NCI-H187 (cell line): Measurements from ENCODE around the gene MTOR.
A peak's percentile ranks its signal among the peaks of the same experiment; 100 is the strongest.
"Not testable (repeated sequence)": the region's sequence is repeated elsewhere in the genome, so short reads cannot be mapped to it uniquely, and the experiment has no call there.

Experiments used
- DNase-seq, 2 experiments: peaks; one replicate each; lab custom pipeline; 2025; lab: John Stamatoyannopoulos, UW

Gene MTOR

GRCh38 chr1:11280719-11281376 lies 18.5 kb upstream of the MTOR start:
- DNase-seq: no peak

- DNase-seq: no peak
These were observed 17.3 kb upstream of the MTOR start for GRCh38 chr1:11279630-11280029.

GRCh38 chr1:11279152-11279551 lies 16.8 kb upstream of the MTOR start:
- no peak for DNase-seq

GRCh38 chr1:11273595-11274234 lies 11.4 kb upstream of the MTOR start:
- DNase-seq: peak in 1 of 2 experiments; percentile 35

- peak; percentile 47 to 77 for DNase-seq
These were observed 10.7 kb upstream of the MTOR start, which contains the start of gene UBIAD1 for GRCh38 chr1:11272832-11273594. TSS of gene UBIAD1 (plus strand) at chr1:11273198. CDS start at chr1:11273532, 334 bp downstream.

- DNase-seq: no peak
These were observed 10.1 kb upstream of the MTOR start for GRCh38 chr1:11272544-11272831.

GRCh38 chr1:11267350-11268337 lies 5.3 kb upstream of the MTOR start:
- DNase-seq: not testable (repeated sequence)

- no peak for DNase-seq
These were observed 4.1 kb upstream of the MTOR start for GRCh38 chr1:11266268-11267074.

GRCh38 chr1:11256299-11256698 lies 6.1 kb downstream of the MTOR start:
- DNase-seq: no peak

- no peak for DNase-seq
These were observed 9.1 kb downstream of the MTOR start for GRCh38 chr1:11253226-11253625.

GRCh38 chr1:11252538-11252937 lies 9.8 kb downstream of the MTOR start:
- no peak for DNase-seq

GRCh38 chr1:11248169-11248568 lies 14.2 kb downstream of the MTOR start:
- DNase-seq: no peak

GRCh38 chr1:11245904-11246719 lies 16.2 kb downstream of the MTOR start:
- DNase-seq: no peak

GRCh38 chr1:11245248-11245647 lies 17.1 kb downstream of the MTOR start:
- DNase-seq: no peak

GRCh38 chr1:11238311-11238710 lies 24.0 kb downstream of the MTOR start:
- DNase-seq: no peak

- DNase-seq: no peak
These were observed 25.0 kb downstream of the MTOR start for GRCh38 chr1:11237356-11237755.

GRCh38 chr1:11233208-11233607 lies 29.1 kb downstream of the MTOR start:
- no peak for DNase-seq

GRCh38 chr1:11229203-11229602 lies 33.1 kb downstream of the MTOR start:
- DNase-seq: no peak

GRCh38 chr1:11227106-11228077 lies 35.0 kb downstream of the MTOR start:
- DNase-seq: no peak
